ENCODE data around the gene USO1.

DNA sequence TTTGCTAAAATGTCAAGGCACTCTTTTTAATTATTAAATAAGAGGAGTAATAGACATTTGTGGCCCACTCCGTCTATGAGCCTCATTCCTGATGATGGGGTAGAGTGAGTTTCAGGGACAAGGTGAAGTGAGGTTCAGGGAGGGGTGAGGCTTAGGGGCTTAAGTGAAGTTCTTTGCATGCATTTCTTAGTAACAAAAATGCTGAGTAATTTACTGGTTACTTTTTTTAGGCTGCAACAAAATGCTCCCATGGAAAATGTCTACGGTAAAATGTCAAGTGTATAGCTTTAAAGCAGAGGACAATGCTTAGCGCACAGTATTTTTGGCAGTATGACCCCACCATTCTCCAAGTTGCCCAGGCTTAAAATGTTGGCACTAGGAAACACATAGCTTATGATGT lies 2.0 kb upstream of the USO1 start:
- TF ChIP-seq SPI1 (IDR thresholded peaks at IDR 0.05; ENCODE audit: low read depth, low read length), result no peak
- no peak for TF ChIP-seq POLR2A (IDR thresholded peaks at IDR 0.05; ENCODE audit: low read depth, low read length)
